ENCODE data around the gene UNK.

- no peak for TF ChIP-seq CTCF (IDR thresholded peaks at IDR 0.05; ENCODE audit: low read depth, low read length, poor library complexity, severe bottlenecking)
- no peak for TF ChIP-seq EZH2phosphoT487 (IDR thresholded peaks at IDR 0.05; ENCODE audit: borderline replicate concordance, low read length)
These were observed 20.8 kb upstream of the UNK start for GRCh38 chr17:75763613-75764416.

Data from DOHH2 (cell line).